Neuronal stem cell (in vitro differentiated cells): ENCODE results near the gene PTPRE.
A peak's percentile ranks its signal among the peaks of the same experiment; 100 is the strongest.

Source experiments
- DNase-seq: peaks from one replicate; pipeline ENCODE4 v3.0.0-alpha.2; 2013; ENCODE audit warnings: low spot score
- H2AFZ ChIP-seq: one replicate; pipeline ENCODE4 v1.6.1; 2013; ENCODE audit warnings: mild to moderate bottlenecking, low read length, inconsistent platforms
- H2AK5ac ChIP-seq: 2 replicates; pipeline ENCODE4 v1.6.1; 2013; ENCODE audit warnings: low read depth, mild to moderate bottlenecking, inconsistent platforms, low read length, moderate library complexity, mixed read lengths
- H2BK120ac ChIP-seq: 2 replicates; pipeline ENCODE4 v1.6.1; 2013; ENCODE audit warnings: low read depth, mild to moderate bottlenecking, inconsistent platforms, low read length, moderate library complexity, mixed read lengths
- H2BK12ac ChIP-seq: one replicate; pipeline ENCODE4 v1.6.1; 2013; ENCODE audit warnings: low read length, inconsistent platforms
- H2BK15ac ChIP-seq: 2 replicates; pipeline ENCODE4 v1.6.1; 2013; ENCODE audit warnings: mild to moderate bottlenecking, low read length, inconsistent platforms, mixed read lengths
- H2BK5ac ChIP-seq: one replicate; pipeline ENCODE4 v1.6.1; 2013; ENCODE audit warnings: inconsistent platforms, mild to moderate bottlenecking, low read length, moderate library complexity
- H3K14ac ChIP-seq: one replicate; pipeline ENCODE4 v1.6.1; 2013; ENCODE audit warnings: low read length, inconsistent platforms
- H3K18ac ChIP-seq: 2 replicates; pipeline ENCODE4 v1.6.1; 2013; ENCODE audit warnings: low read length, inconsistent platforms
- H3K23ac ChIP-seq: 2 replicates; pipeline ENCODE4 v1.6.1; 2013; ENCODE audit warnings: low read depth, mild to moderate bottlenecking, mixed read lengths, low read length, inconsistent platforms; ENCODE audit not compliant: poor library complexity
- H3K27ac ChIP-seq: replicated peaks from 3 replicates; pipeline ENCODE4 v1.5.1; 2013; ENCODE audit warnings: low read length, inconsistent platforms
- H3K27me3 ChIP-seq, 3 experiments: 2 replicates each; pipeline ENCODE4 v1.6.1; 2013; ENCODE audit warnings: low read length in 3 of 3, mild to moderate bottlenecking in 2 of 3, inconsistent platforms in 1 of 3, low read depth in 1 of 3, mixed read lengths in 1 of 3, moderate library complexity in 1 of 3; ENCODE audit not compliant: control insufficient read depth in 3 of 3, insufficient read depth in 3 of 3
- H3K36me3 ChIP-seq, 2 donors: replicated peaks in 1 of 2; 2 replicates each; pipeline ENCODE4 v1.6.1; 2013; ENCODE audit warnings: low read length in 2 of 2; ENCODE audit not compliant: control insufficient read depth in 2 of 2, insufficient read depth in 2 of 2
- H3K4ac ChIP-seq: 2 replicates; pipeline ENCODE4 v1.6.1; 2013; ENCODE audit warnings: inconsistent platforms, mild to moderate bottlenecking, low read length, moderate library complexity
- H3K4me1 ChIP-seq, 2 donors: 1 replicate in 1 of 2; 2 replicates in 1 of 2; pipeline ENCODE4 v1.6.1; 2013; ENCODE audit warnings: low read length in 2 of 2, low read depth in 1 of 2; ENCODE audit not compliant: control insufficient read depth in 2 of 2, insufficient read depth in 1 of 2
- H3K4me2 ChIP-seq: one replicate; pipeline ENCODE4 v1.6.1; 2013; ENCODE audit warnings: mild to moderate bottlenecking, low read length, inconsistent platforms; ENCODE audit not compliant: insufficient read depth, poor library complexity, severe bottlenecking
- H3K4me3 ChIP-seq, 2 donors: 2 replicates each; pipeline ENCODE4 v1.5.1; 2013; ENCODE audit warnings: low read length in 2 of 2, mild to moderate bottlenecking in 2 of 2, inconsistent platforms in 1 of 2, moderate library complexity in 1 of 2
- H3K79me1 ChIP-seq: one replicate; pipeline ENCODE4 v1.6.1; 2013; ENCODE audit warnings: low read depth, mild to moderate bottlenecking, inconsistent platforms, low read length, moderate library complexity
- H3K9ac ChIP-seq: one replicate; pipeline ENCODE4 v1.6.1; 2013; ENCODE audit warnings: mild to moderate bottlenecking, low read depth, low read length, inconsistent platforms; ENCODE audit not compliant: poor library complexity
- H3K9me3 ChIP-seq, 2 donors: replicated peaks in 1 of 2; 2 replicates each; pipeline versions ENCODE3 to v1.6.1; 2013; ENCODE audit warnings: low read length in 2 of 2, mild to moderate bottlenecking in 2 of 2, inconsistent platforms in 1 of 2, low read depth in 1 of 2, mixed read lengths in 1 of 2, moderate library complexity in 1 of 2; ENCODE audit not compliant: control insufficient read depth in 2 of 2, insufficient read depth in 1 of 2
- H4K8ac ChIP-seq: one replicate; pipeline ENCODE4 v1.6.1; 2013; ENCODE audit warnings: low read depth, mild to moderate bottlenecking, inconsistent platforms, low read length, moderate library complexity
- H4K91ac ChIP-seq: one replicate; pipeline ENCODE4 v1.6.1; 2013; ENCODE audit warnings: low read length, low read depth, mild to moderate bottlenecking, inconsistent platforms; ENCODE audit not compliant: poor library complexity
- WGBS, 2 donors: extraction: QIAGEN DNeasy Blood & Tissue Kit; methylation state at CpG; one replicate each; pipeline ENCODE4 v1.1.7; 2013; ENCODE audit warnings: missing lambda C conversion rate in 2 of 2, mixed read lengths in 1 of 2; ENCODE audit not compliant: insufficient read length in 2 of 2, insufficient replicate concordance in 1 of 2; ENCODE audit errors: extremely low coverage in 2 of 2; 5-methylcytosine and 5-hydroxymethylcytosine counted together

Gene PTPRE

DNA sequence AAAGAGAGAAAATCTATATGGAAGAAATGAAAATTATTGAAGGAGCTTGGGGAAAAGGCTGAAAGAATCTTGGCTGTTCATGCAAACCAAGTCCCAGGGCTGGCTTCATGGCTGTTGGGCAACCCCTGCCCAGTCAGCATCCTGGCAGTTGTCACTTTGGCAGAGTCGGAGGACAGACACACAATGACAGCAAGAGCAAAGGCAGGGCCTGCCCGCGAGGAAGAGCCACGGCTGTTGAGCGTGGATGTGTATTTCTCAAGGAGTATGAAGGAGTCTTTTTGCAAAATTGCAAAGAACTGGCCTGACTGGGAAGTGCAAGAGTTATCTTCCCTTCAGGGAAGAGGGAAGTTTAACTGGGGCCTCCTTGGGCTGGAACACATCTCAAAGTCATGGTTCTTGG lies 11.7 kb downstream of the PTPRE start:
- H3K23ac ChIP-seq: no peak overlapping the region

DNA sequence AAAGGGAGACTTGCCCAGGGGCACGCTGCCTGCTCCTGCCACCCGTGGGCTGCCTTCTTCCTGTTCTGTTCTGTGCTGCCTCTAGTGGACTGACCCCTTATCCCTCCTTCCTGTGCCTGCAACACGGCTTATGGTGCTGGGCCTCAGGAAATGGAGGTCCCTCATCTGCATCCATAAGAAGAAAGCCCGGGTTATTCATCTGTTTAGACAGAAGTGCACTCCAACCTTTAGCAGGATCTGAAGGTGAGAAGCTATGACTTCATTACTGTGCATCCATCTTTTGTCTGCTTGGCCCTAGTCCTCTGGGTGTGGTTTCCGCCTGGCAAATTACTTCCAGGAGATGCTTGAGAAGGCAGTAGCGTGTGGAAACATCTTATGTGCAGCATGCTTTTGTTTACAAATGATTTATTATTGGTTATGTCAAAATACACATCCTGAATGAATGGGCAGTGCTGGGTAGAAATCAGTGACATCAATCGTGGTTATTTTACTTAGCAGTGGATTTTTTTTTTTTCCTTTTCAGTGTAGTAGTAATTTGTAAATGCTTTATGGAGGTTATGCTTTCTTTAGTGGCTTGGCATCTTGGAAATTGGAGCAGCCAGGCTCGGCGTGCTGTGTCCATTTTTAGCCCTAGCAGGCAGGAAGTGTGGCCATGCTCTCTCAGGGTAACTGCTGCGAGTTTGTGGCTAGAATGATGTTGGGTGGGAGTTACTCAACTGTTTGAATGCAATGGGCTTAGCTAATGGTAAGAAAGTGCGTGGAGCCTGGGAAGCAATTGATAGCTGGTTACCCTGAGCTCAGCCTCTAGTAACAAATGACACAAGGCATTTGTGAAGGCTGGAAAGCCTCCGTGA lies 12.7 kb downstream of the PTPRE start:
- peak overlapping the region; percentile 77 for H3K23ac ChIP-seq
- no peak overlapping the region for H2BK12ac ChIP-seq
- no peak overlapping the region for H3K4me2 ChIP-seq
- H3K4me3 ChIP-seq: no peak overlapping the region
- no peaks in the 10 kb centered on the region for H3K36me3 ChIP-seq
- H2AK5ac ChIP-seq: peak overlapping the region; percentile 52
- H2BK15ac ChIP-seq: no peak overlapping the region
- H3K79me1 ChIP-seq: no peaks in the 10 kb centered on the region
- no peak overlapping the region for H2BK120ac ChIP-seq
- no peaks in the 10 kb centered on the region for H3K27me3 ChIP-seq
- H3K14ac ChIP-seq: no peak overlapping the region
- DNase-seq: no peak
- H3K9me3 ChIP-seq: no peaks in the 10 kb centered on the region
- no CpG with 5 or more reads among the region's 12 CpGs for WGBS, 2 donors
- no peaks in the 10 kb centered on the region for H3K4me1 ChIP-seq
- H4K91ac ChIP-seq: no peak overlapping the region
- no peak overlapping the region for H2AFZ ChIP-seq
- no peak overlapping the region for H3K9ac ChIP-seq
- H3K4ac ChIP-seq: no peak overlapping the region
- H4K8ac ChIP-seq: no peak overlapping the region
- no peak overlapping the region for H3K27ac ChIP-seq
- no peak overlapping the region for H3K18ac ChIP-seq
- no peak overlapping the region for H2BK5ac ChIP-seq

More for the DNA sequence above, 11.7 kb downstream of the PTPRE start:
- no peak overlapping the region for H2BK120ac ChIP-seq
- H3K9me3 ChIP-seq: no peaks in the 10 kb centered on the region
- peak overlapping the region; percentile 52 for H3K18ac ChIP-seq
- H2AFZ ChIP-seq: no peak overlapping the region
- H3K9ac ChIP-seq: no peak overlapping the region
- WGBS, 2 donors: no CpG with 5 or more reads among the region's 5 CpGs
- H3K27ac ChIP-seq: no peak overlapping the region
- H3K27me3 ChIP-seq: no peaks in the 10 kb centered on the region
- H4K8ac ChIP-seq: no peak overlapping the region
- H2BK15ac ChIP-seq: no peak overlapping the region
- no peaks in the 10 kb centered on the region for H3K79me1 ChIP-seq
- no peaks in the 10 kb centered on the region for H3K36me3 ChIP-seq
- H3K4me3 ChIP-seq: no peak overlapping the region
- no peak overlapping the region for H3K4me2 ChIP-seq
- no peaks in the 10 kb centered on the region for H3K4me1 ChIP-seq
- no peak overlapping the region for H2BK5ac ChIP-seq
- DNase-seq: no peak
- no peak overlapping the region for H2BK12ac ChIP-seq
- H4K91ac ChIP-seq: no peak overlapping the region
- no peak overlapping the region for H2AK5ac ChIP-seq
- H3K4ac ChIP-seq: no peak overlapping the region
- H3K14ac ChIP-seq: no peak overlapping the region

DNA sequence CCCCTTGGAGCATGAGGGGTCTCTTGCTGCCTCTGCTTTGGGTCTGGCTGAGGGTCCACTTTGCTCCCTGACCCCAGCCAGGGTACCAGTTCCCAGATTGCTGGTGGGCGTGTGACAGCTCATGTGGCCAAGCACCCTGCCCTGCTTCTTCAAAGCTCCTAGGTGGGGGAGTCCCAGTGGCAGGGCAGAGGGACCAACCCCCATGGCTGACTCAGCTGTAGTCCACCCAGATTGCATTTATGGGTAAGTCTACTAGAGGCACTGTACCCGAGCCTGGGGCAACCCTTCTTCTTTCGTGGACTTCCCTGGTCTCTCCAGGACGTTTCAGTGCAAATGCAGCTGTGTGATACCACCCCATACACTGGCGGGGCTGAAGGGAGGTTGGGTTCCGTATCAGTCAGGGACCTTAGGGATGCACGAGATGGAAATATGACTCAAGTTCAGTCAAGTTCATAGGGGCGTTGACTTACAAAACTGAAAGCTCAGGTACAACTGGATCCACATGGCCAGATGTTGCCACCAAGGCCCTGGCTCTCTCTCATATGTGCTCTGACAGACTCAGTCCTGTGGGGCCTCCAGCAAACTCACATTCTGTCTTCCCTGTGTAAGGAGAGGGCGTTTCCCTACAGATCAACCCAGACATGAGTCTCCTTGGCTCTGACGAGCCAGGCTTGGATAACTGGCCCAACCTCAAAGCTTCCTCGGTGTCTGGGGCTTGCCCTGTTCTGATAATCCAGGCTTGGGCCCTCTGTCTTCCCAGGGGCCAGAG lies 13.6 kb downstream of the PTPRE start:
- Histone ChIP-seq H3K9ac (no peak overlapping the region), H3K4ac (no peak overlapping the region), H2BK5ac (no peak overlapping the region), H3K9me3 (no peaks in the 10 kb centered on the region), H3K36me3 (no peaks in the 10 kb centered on the region), H2BK120ac (no peak overlapping the region), H2AK5ac (peak overlapping the region; percentile 11), H3K4me2 (no peak overlapping the region), H3K18ac (no peak overlapping the region), H3K14ac (no peak overlapping the region), H3K4me1 (peaks cover 0 to 4% of the 10 kb centered on the region in 2 donors), H3K27ac (no peak overlapping the region), H4K8ac (no peak overlapping the region), H3K27me3 (no peaks in the 10 kb centered on the region), H3K4me3 (no peak overlapping the region), H3K79me1 (no peaks in the 10 kb centered on the region), H4K91ac (no peak overlapping the region), H2AFZ (no peak overlapping the region), H2BK15ac (no peak overlapping the region), H3K23ac (peak overlapping the region; percentile 14), H2BK12ac (no peak overlapping the region)
- WGBS, 2 donors: no CpG with 5 or more reads among the region's 11 CpGs
- no peak for DNase-seq

DNA sequence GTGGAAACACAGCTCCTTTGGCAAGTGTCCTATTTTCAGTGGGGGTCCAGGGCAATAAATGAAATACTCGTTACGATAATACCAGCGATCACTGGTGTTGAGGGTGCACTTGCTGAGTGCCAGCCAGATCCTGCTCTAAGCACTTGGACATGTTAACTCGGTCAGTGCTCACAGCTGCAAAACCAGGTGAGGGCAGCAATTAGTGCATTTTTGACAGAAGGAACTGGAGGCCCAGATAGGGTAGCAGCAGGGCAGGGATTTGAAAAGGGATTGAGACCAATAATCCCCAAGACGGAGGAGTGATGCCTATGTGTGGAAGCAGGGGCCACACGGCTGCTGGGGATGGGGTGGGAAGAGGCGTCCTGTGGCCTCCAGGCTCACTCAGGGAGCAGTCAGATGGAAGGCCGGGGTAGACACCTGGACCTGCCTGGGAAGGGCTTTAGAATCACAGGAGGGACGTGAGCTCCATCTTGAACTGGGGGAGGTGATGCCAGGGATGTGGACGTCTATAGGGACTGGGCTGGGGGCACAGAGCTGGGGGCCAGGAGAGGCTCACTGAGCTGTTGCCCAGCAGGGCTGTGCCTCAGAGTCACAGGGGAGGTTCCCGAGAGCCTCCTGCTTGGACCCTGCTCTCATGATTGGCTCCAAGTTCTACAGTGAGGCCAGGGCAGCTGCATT lies 14.3 kb downstream of the PTPRE start:
- no peaks in the 10 kb centered on the region for H3K79me1 ChIP-seq
- no peak overlapping the region for H2BK12ac ChIP-seq
- no peak overlapping the region for H3K9ac ChIP-seq
- no peak overlapping the region for H3K23ac ChIP-seq
- H2BK15ac ChIP-seq: no peak overlapping the region
- peak overlapping the region; percentile 30 for H2BK5ac ChIP-seq
- H4K8ac ChIP-seq: no peak overlapping the region
- no peak overlapping the region for H3K27ac ChIP-seq
- no peak overlapping the region for H2BK120ac ChIP-seq
- no CpG with 5 or more reads among the region's 11 CpGs for WGBS, 2 donors
- no peak overlapping the region for H4K91ac ChIP-seq
- H3K4me2 ChIP-seq: no peak overlapping the region
- DNase-seq: no peak
- H3K4me3 ChIP-seq: no peak overlapping the region
- no peak overlapping the region for H3K14ac ChIP-seq
- H3K27me3 ChIP-seq: no peaks in the 10 kb centered on the region
- no peak overlapping the region for H2AFZ ChIP-seq
- no peak overlapping the region for H3K4ac ChIP-seq
- H3K18ac ChIP-seq: peak overlapping the region; percentile 53
- no peaks in the 10 kb centered on the region for H3K9me3 ChIP-seq
- H2AK5ac ChIP-seq: no peak overlapping the region
- no peaks in the 10 kb centered on the region for H3K36me3 ChIP-seq
- peaks cover 0 to 6% of the 10 kb centered on the region in 2 donors for H3K4me1 ChIP-seq
